Choroid plexus epithelial cell (primary cell): ENCODE measurements around the gene ZMIZ1.
A peak's percentile ranks its signal among the peaks of the same experiment; 100 is the strongest.

ENCODE experiments used
- DNase-seq: peaks from one replicate; pipeline ENCODE4 v3.0.0-alpha.2; 2010; ENCODE audit warnings: low read depth
- H3K4me3 ChIP-seq: 2 replicates; pipeline ENCODE4 v1.5.1; 2011; ENCODE audit warnings: low read depth, mild to moderate bottlenecking, control low read depth, low read length, moderate library complexity
- TF ChIP-seq, protein P1 (sequence below): conservative IDR thresholded peaks from 2 replicates; pipeline ENCODE4 v1.5.1; 2011; ENCODE audit warnings: low read depth, mild to moderate bottlenecking, control low read depth, inconsistent platforms, low read length, moderate library complexity

ZMIZ1 gene

DNA sequence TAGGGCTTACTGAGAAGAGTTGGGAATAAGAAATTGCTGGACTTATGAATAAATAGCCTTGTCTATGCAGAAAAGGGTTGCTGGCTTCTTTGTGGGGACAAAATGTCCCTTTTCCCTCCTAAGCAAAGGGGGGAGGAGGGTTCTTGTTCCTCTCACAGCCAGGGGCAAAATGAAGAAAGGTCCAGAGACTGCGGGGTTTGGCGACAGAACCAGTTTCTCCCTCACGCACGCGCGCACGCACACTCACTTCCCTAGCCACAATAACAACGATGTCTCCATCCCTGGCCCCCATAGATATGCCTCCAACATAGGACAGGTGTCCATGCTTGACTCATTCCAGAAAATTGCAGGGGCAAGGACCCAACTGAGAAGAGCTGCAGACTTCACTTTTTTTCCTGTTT, 3.3 kb downstream of the ZMIZ1 start:
- H3K4me3 ChIP-seq = no peak overlapping the region
- TF ChIP-seq, protein P1, sequence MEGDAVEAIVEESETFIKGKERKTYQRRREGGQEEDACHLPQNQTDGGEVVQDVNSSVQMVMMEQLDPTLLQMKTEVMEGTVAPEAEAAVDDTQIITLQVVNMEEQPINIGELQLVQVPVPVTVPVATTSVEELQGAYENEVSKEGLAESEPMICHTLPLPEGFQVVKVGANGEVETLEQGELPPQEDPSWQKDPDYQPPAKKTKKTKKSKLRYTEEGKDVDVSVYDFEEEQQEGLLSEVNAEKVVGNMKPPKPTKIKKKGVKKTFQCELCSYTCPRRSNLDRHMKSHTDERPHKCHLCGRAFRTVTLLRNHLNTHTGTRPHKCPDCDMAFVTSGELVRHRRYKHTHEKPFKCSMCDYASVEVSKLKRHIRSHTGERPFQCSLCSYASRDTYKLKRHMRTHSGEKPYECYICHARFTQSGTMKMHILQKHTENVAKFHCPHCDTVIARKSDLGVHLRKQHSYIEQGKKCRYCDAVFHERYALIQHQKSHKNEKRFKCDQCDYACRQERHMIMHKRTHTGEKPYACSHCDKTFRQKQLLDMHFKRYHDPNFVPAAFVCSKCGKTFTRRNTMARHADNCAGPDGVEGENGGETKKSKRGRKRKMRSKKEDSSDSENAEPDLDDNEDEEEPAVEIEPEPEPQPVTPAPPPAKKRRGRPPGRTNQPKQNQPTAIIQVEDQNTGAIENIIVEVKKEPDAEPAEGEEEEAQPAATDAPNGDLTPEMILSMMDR = no peak
- no peak for DNase-seq

DNA sequence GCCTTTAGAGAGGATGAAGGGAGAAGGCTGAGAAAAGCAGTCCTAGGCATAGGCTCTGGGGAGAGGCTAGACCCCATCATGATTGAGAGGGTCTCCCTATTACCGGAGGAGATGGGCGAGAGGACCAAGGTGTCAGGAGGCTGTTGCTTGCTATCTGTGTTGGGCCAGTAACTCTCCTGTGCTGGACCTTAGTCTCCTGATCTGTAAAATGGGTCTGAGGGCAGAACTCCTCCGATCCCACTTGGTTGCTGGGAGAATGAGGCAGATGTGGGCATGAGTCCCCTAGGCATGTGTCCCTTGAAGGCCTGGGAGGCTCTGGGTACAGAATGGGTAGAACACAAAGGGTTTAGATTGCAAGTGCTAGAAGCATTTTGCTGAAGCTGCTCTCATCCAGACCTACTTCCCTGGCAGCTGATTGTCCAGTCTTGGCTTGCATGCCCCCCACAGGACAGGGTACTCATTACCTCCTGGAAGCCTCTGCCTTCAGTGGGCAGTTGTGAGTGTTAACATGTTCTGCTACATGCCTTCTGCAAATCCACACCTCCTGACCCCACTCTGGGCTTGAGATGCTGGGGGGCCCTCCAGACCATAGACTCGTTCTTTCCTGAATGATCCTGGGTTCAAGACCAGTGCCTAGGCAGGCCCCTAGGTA, 4.4 kb downstream of the ZMIZ1 start:
- peak; percentile 23 for DNase-seq
- no peak overlapping the region for H3K4me3 ChIP-seq
- TF ChIP-seq, protein P1 = peak; percentile 31

DNA sequence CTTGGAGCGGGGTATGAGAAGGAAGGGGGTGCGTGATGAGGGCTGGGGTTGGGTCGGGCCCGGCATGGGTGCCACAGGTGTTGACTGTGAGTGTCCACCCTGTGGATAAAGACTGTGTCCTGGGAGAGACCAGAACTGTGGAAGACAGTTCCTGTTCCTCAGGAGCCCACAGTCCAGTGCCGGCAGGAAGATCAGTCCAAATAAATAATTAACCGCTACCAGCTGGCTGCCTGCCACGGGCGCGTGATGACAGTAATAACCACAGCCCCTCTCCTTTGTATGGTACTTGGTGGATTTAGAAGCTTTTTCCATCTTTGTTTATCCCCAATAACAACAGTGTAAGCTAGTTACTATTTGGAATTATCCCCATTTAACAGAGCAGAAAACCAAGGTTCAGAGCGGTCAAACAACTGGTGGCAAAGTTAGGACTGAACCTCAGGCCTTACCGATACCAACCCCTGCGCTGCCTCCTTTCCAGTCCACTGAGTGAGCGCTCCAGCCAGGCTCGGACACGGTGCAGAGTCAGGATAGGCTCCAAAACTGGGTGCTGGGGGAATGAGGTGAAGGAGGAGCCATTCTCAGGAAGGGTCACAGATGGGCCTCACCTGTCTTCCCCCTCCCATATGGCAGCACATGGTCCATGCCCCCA, 5.1 kb downstream of the ZMIZ1 start:
- TF ChIP-seq, protein P1 = no peak
- DNase-seq = peak; percentile 69
- no peak overlapping the region for H3K4me3 ChIP-seq

DNA sequence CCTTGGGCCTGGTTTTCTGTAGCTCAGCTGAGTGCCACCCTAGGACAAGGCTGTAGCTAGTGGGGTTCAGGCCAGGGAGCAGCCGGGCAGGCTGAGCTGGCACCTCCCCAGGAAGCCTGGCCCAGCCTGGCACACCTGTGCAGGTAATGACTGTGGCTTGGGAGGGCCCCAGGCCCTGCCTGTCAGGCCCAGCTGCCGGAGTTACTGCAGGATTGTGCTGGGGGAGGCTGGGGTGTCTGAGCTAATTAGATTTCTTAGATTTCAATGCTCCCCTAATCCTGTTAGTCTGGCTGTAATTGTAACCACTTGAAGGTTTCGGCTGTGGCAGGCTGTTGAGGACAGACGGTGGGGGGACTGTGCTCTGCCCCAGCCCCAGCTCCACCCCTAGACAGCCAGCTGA, 6.0 kb downstream of the ZMIZ1 start:
- DNase-seq = no peak
- TF ChIP-seq, protein P1 = no peak
- H3K4me3 ChIP-seq = no peak overlapping the region

DNA sequence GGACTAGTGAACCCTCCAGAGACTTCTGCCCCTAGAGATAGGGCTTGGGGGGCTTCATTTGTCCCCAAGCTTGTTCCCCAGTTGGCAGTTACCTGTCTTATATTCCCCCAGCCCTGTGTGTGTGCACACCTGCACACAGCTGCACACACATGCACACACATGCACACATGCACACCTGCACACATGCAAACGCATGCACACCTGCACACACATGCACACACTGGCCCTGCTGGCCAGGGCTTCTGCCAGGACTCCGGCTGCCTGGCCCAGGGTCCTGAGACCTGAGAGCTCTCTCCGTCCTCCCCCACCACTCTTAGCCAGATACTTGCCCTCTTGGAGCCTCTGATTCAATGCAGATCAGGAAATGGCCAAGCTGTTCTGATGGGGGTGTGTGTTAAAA, 6.7 kb downstream of the ZMIZ1 start:
- no peak for DNase-seq
- H3K4me3 ChIP-seq = no peak overlapping the region
- TF ChIP-seq, protein P1 = no peak

DNA sequence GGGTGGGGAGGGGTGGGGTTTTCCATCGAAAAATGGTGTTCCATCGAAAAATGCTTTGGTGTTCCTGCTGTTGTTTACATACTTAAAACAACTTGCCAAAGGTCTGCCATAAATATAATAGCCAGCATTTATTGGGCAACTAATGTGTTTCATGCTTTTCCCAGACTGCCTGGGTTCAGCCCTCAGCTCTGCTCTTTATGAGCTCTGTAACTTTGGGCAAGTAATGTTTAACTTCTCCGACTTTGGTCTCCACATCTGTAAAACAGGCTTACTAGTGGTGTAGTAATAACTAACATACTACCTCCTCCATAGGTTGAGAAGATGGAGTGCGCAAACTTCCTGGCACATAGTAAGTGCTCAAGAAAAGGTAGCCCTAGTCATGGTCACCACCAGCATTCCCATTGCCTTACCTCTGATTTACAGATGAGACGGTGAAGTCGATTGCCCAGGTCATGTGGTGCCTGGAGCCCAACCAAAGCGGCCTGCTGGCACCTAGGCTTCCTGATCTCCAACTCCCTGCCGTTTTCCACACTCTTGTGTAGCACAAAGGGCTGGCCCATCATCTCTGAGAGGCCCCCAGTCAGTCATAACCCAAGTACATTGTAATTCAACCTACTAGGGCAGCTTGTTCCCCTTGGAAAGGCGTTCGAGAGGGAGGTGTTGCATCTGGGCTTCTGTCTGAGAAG, 8.9 kb downstream of the ZMIZ1 start:
- no peak overlapping the region for H3K4me3 ChIP-seq
- no peak for DNase-seq
- TF ChIP-seq, protein P1 = no peak
